Endothelial cell of umbilical vein (primary cell): ENCODE data around the gene MAGEA9B. TPM values are rescaled to one million over a fixed set of nuclear protein-coding genes. Genes with fewer than 3 reads are reported as not detected.

Experiments used
- BruUV-seq: library from RNA; stranded (reverse); fragments of 400-500 nt; replicated peaks from 2 replicates; lab custom pipeline; 2021; lab: Mats Ljungman, UMichigan
- CTCF ChIA-PET: fragments of 300-600, 350-600 bp; sonication (Branson Sonifier 250); formaldehyde crosslinking; loops from one replicate; lab custom pipeline; 2021; ENCODE audit warnings: antibody characterized with exemption, inconsistent platforms; lab: Charles Lee
- POLR2A ChIA-PET: fragments of 300-600, 350-600 bp; sonication (Branson Sonifier 250); formaldehyde crosslinking; loops from one replicate; lab custom pipeline; 2021; ENCODE audit warnings: antibody characterized with exemption, inconsistent platforms; lab: Charles Lee
- DNase-seq: peaks from one replicate; pipeline ENCODE4 v3.0.0-alpha.2; 2011; ENCODE audit warnings: low read depth, low spot score
- FAIRE-seq: peaks from 2 replicates; lab custom pipeline; 2011; peaks lifted over from hg19 to GRCh38; lab: Jason Lieb, UNC
- H2AFZ ChIP-seq: 2 replicates; pipeline ENCODE4 v1.6.0; 2012; ENCODE audit warnings: low read depth, low read length, control low read depth, inconsistent platforms
- H3K27ac ChIP-seq: 2 replicates; pipeline ENCODE4 v1.5.1; 2011; ENCODE audit warnings: low read depth, mild to moderate bottlenecking, control low read depth, low read length, moderate library complexity; ENCODE audit not compliant: insufficient read depth
- H3K27me3 ChIP-seq, 2 experiments: 2 replicates each; pipeline versions ENCODE4 v1.6.0 to v1.6.1; 2011; ENCODE audit warnings: low read length in 2 of 2, mixed read lengths in 1 of 2; ENCODE audit not compliant: control insufficient read depth in 2 of 2, insufficient read depth in 2 of 2
- H3K36me3 ChIP-seq, 2 experiments: 2 replicates in 1 of 2; 3 replicates in 1 of 2; pipeline ENCODE4 v1.5.1; 2011; ENCODE audit warnings: low read length in 2 of 2, mild to moderate bottlenecking in 1 of 2, moderate library complexity in 1 of 2; ENCODE audit not compliant: control insufficient read depth in 2 of 2, insufficient read depth in 2 of 2; ENCODE audit errors: extremely low read depth in 1 of 2
- H3K4me1 ChIP-seq: 3 replicates; pipeline ENCODE4 v1.5.1; 2011; ENCODE audit warnings: mild to moderate bottlenecking, low read length; ENCODE audit not compliant: control insufficient read depth, insufficient read depth; ENCODE audit errors: extremely low read depth
- H3K4me2 ChIP-seq: 2 replicates; pipeline ENCODE4 v1.6.1; 2011; ENCODE audit warnings: low read length, control low read depth, mixed read lengths; ENCODE audit not compliant: insufficient read depth
- H3K4me3 ChIP-seq, 3 experiments: fragments of 200-600 bp in 1 of 3; sonication (generic), shearing (Covaris generic) in 1 of 3; replicated peaks in 1 of 3; 2 replicates each; pipeline ENCODE4 v1.5.1; 2011 to 2016; ENCODE audit warnings: control low read depth in 3 of 3, low read length in 3 of 3, mild to moderate bottlenecking in 2 of 3, inconsistent platforms in 1 of 3, low read depth in 1 of 3, moderate library complexity in 1 of 3; ENCODE audit not compliant: insufficient read depth in 1 of 3
- H3K79me2 ChIP-seq: 2 replicates; pipeline ENCODE4 v1.6.0; 2012; ENCODE audit warnings: low read length, inconsistent platforms; ENCODE audit not compliant: control insufficient read depth, insufficient read depth
- H3K9ac ChIP-seq: replicated peaks from 2 replicates; pipeline ENCODE3; 2011; ENCODE audit warnings: low read length, control low read depth; ENCODE audit not compliant: insufficient read depth; ENCODE audit errors: extremely low read depth
- H3K9me1 ChIP-seq: replicated peaks from 3 replicates; pipeline ENCODE4 v1.6.0; 2011; ENCODE audit warnings: mild to moderate bottlenecking, low read length; ENCODE audit not compliant: control insufficient read depth, insufficient read depth; ENCODE audit errors: extremely low read depth
- H3K9me3 ChIP-seq: replicated peaks from 2 replicates; pipeline ENCODE4 v1.5.1; 2012; ENCODE audit warnings: low read length, inconsistent platforms; ENCODE audit not compliant: control insufficient read depth, insufficient read depth
- H4K20me1 ChIP-seq: replicated peaks from 2 replicates; pipeline ENCODE3; 2011; ENCODE audit warnings: mild to moderate bottlenecking, low read length; ENCODE audit not compliant: control insufficient read depth, insufficient read depth; ENCODE audit errors: extremely low read depth
- EZH2 ChIP-seq: IDR thresholded peaks from 2 replicates; pipeline ENCODE4 v1.6.1; 2012; ENCODE audit warnings: borderline replicate concordance, low read depth, mild to moderate bottlenecking, moderate library complexity, low read length, inconsistent platforms; ENCODE audit not compliant: severe bottlenecking
- FOS ChIP-seq: IDR thresholded peaks from 2 replicates; pipeline ENCODE4 v1.6.1; 2011; ENCODE audit warnings: mild to moderate bottlenecking, low read length, moderate library complexity, borderline replicate concordance; ENCODE audit not compliant: insufficient read depth
- GATA2 ChIP-seq: IDR thresholded peaks from 2 replicates; pipeline ENCODE4 v1.7.0; 2011; ENCODE audit warnings: low read depth, mild to moderate bottlenecking, moderate library complexity, mixed read lengths, low read length; ENCODE audit not compliant: insufficient read length, insufficient read depth
- JUN ChIP-seq: IDR thresholded peaks from 2 replicates; pipeline ENCODE4 v1.6.1; 2011; ENCODE audit warnings: borderline replicate concordance, low read depth; ENCODE audit not compliant: insufficient read length, insufficient read depth
- MYC ChIP-seq: IDR thresholded peaks from one replicate; pipeline ENCODE4 v1.6.1; 2011; ENCODE audit warnings: mild to moderate bottlenecking, low read depth, low read length
- POLR2A ChIP-seq: IDR thresholded peaks from 2 replicates; pipeline ENCODE4 v1.6.1; 2012; ENCODE audit warnings: low read depth, mild to moderate bottlenecking, control low read depth, low read length
- POLR2AphosphoS5 ChIP-seq: IDR thresholded peaks from 2 replicates; pipeline ENCODE4 v1.6.1; 2012; ENCODE audit warnings: low read depth, mild to moderate bottlenecking, control low read depth, low read length, moderate library complexity; ENCODE audit not compliant: insufficient read depth
- dilution Hi-C: fragments of 300-500 bp; cut with MboI; formaldehyde crosslinking; loops from one replicate; pipeline ENCODE4 v1.15.0; 2019; ENCODE audit warnings: low sequenced_read_pairs; ENCODE audit not compliant: extremely low pct_ligation_motif_present
- intact Hi-C: fragments of 100-400 bp; cut with micrococcal nuclease; formaldehyde crosslinking; loops from one replicate; pipeline ENCODE4 v1.10.0; 2022
- polyA plus RNA-seq, 4 experiments: library from polyadenylated mRNA; depleted of rRNA in 3 of 4; stranded (reverse) in 3 of 4; unstranded in 1 of 4; fragments of >200 nt; gene quantifications; 2 replicates each; pipeline versions ENCODE4 v1.2.1 to v1.2.3, GENCODE V29; 2011 to 2012; ENCODE audit warnings: missing spikeins in 1 of 4
- total RNA-seq: library from RNA; stranded (reverse); gene quantifications from 2 replicates; pipeline ENCODE4 v1.2.3, GENCODE V29; 2021
- TF ChIP-seq, protein P1 (sequence below), 2 donors: IDR thresholded peaks; 1 replicate in 1 of 2; 2 replicates in 1 of 2; pipeline ENCODE4 v1.5.1; 2011; ENCODE audit warnings: low read length in 2 of 2, mild to moderate bottlenecking in 2 of 2, moderate library complexity in 2 of 2, control low read depth in 1 of 2, inconsistent platforms in 1 of 2, low read depth in 1 of 2; ENCODE audit not compliant: insufficient read depth in 1 of 2; ENCODE audit errors: extremely low read depth in 1 of 2
- TF ChIP-seq, protein P2 (sequence below): IDR thresholded peaks from 2 replicates; pipeline ENCODE4 v1.6.1; 2011; ENCODE audit not compliant: insufficient read depth, insufficient read length

Gene MAGEA9B
- total and polyA plus RNA-seq, 2 donors (not counting 3 experiments of a cell fraction or from before 2014, with no cell fraction given), result not detected

DNA sequence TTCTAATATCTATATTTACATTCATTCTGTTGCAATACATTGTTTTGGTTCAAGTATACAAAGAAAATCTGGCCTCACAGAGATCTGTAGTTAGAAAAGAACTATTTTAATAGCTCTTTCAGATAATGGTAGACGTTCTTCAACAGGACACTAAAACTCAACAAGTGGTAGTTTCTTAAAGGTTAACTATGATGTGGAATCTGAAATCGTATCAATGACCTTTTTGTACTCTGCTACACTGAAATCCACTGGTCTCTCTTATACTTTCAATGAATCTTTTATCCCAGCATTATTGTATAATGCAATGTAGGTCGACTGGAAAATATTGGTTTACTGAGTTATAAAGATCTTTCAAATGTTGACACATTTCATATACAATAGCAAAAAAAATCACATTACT lies 31.6 kb upstream of the MAGEA9B start:
- BruUV-seq, result no TSS peak
- intact Hi-C loops, result no loop called here
- no peak for FAIRE-seq
- dilution Hi-C loops, result no loop called here
- no peaks in the 10 kb centered on the region for H4K20me1 ChIP-seq
- H3K9me1 ChIP-seq, result no peaks in the 10 kb centered on the region
- no peak overlapping the region for H3K4me2 ChIP-seq
- H3K9ac ChIP-seq, result no peak overlapping the region
- H3K27ac ChIP-seq, result no peak overlapping the region
- TF ChIP-seq MYC (no peak), JUN (no peak), FOS (no peak), POLR2A (no peak), GATA2 (no peak), EZH2 (no peak), POLR2AphosphoS5 (no peak)
- TF ChIP-seq, protein P1, sequence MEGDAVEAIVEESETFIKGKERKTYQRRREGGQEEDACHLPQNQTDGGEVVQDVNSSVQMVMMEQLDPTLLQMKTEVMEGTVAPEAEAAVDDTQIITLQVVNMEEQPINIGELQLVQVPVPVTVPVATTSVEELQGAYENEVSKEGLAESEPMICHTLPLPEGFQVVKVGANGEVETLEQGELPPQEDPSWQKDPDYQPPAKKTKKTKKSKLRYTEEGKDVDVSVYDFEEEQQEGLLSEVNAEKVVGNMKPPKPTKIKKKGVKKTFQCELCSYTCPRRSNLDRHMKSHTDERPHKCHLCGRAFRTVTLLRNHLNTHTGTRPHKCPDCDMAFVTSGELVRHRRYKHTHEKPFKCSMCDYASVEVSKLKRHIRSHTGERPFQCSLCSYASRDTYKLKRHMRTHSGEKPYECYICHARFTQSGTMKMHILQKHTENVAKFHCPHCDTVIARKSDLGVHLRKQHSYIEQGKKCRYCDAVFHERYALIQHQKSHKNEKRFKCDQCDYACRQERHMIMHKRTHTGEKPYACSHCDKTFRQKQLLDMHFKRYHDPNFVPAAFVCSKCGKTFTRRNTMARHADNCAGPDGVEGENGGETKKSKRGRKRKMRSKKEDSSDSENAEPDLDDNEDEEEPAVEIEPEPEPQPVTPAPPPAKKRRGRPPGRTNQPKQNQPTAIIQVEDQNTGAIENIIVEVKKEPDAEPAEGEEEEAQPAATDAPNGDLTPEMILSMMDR (IDR thresholded peaks at IDR 0.05; ENCODE audit: extremely low read depth in 1 of 2, insufficient read depth in 1 of 2, low read depth in 1 of 2, low read length in 2 of 2), result no peak
- TF ChIP-seq, protein P2, sequence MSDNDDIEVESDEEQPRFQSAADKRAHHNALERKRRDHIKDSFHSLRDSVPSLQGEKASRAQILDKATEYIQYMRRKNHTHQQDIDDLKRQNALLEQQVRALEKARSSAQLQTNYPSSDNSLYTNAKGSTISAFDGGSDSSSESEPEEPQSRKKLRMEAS, result no peak
- no peak overlapping the region for H2AFZ ChIP-seq
- H3K9me3 ChIP-seq, result no peaks in the 10 kb centered on the region
- peaks cover 2% of the 10 kb centered on the region for H3K79me2 ChIP-seq
- no peaks in the 10 kb centered on the region for H3K4me1 ChIP-seq
- no peaks in the 10 kb centered on the region for H3K27me3 ChIP-seq
- H3K4me3 ChIP-seq, result no peak overlapping the region
- CTCF ChIA-PET, result no interaction called here
- POLR2A ChIA-PET, result no interaction called here
- H3K36me3 ChIP-seq, result no peaks in the 10 kb centered on the region
- no peak for DNase-seq
